DND-41 (cell line): Measurements from ENCODE around the gene NUTM1.
"Not testable (repeated sequence)": the region's sequence is repeated elsewhere in the genome, so short reads cannot be mapped to it uniquely, and the experiment has no call there.

Experiments
- EZH2 ChIP-seq: IDR thresholded peaks from 3 replicates; pipeline ENCODE4 v1.6.1; 2012; ENCODE audit warnings: borderline replicate concordance, low read depth, mild to moderate bottlenecking, moderate library complexity, low read length, inconsistent platforms; ENCODE audit not compliant: severe bottlenecking
- TF ChIP-seq, protein P1 (sequence below): IDR thresholded peaks from 2 replicates; pipeline ENCODE4 v1.5.1; 2012; ENCODE audit warnings: borderline replicate concordance, low read length, moderate library complexity, mild to moderate bottlenecking; ENCODE audit not compliant: poor library complexity, severe bottlenecking; ENCODE audit errors: extremely low read depth

DNA sequence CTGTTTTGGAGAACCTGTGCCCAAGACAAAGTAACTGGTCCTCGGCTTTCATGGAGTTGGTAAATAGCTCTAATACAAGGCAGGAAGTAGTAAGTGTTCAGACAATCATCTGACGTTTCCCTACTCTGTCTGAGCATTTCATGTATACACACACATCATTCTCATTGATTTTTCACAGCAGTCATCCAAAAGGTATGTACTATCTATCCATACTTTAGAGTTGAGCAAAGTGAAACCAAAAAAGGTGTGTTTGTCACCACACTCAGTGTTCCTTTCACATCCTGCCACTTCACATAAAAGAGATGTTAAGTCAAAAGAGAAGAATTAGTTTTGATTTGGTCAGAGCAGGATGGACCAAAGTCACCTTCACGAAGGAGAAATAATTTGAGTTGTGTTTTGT lies 60.8 kb downstream of the NUTM1 start:
- TF ChIP-seq, protein P1, sequence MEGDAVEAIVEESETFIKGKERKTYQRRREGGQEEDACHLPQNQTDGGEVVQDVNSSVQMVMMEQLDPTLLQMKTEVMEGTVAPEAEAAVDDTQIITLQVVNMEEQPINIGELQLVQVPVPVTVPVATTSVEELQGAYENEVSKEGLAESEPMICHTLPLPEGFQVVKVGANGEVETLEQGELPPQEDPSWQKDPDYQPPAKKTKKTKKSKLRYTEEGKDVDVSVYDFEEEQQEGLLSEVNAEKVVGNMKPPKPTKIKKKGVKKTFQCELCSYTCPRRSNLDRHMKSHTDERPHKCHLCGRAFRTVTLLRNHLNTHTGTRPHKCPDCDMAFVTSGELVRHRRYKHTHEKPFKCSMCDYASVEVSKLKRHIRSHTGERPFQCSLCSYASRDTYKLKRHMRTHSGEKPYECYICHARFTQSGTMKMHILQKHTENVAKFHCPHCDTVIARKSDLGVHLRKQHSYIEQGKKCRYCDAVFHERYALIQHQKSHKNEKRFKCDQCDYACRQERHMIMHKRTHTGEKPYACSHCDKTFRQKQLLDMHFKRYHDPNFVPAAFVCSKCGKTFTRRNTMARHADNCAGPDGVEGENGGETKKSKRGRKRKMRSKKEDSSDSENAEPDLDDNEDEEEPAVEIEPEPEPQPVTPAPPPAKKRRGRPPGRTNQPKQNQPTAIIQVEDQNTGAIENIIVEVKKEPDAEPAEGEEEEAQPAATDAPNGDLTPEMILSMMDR = not testable (repeated sequence)
- not testable (repeated sequence) for TF ChIP-seq EZH2
